GM12878 (cell line): Measurements from ENCODE around the gene CHRND. TPM values are rescaled to one million over a fixed set of nuclear protein-coding genes. Genes with fewer than 3 reads are reported as not detected.

ENCODE experiments used
- ATAC-seq: fragments of 200-7000 bp; cut with Tn5 transposase; 3 replicates; pipeline ENCODE4 v1.9.1; 2020; ENCODE audit warnings: mild to moderate bottlenecking, moderate library complexity
- BruUV-seq: library from RNA; stranded (reverse); fragments of 400-500 nt; replicated peaks from 2 replicates; lab custom pipeline; 2021; lab: Mats Ljungman, UMichigan
- CTCF ChIA-PET: fragments of 300-600 bp; sonication (Branson Sonifier 250); formaldehyde crosslinking; extraction: SDS; loops from one replicate; lab custom pipeline; 2021; ENCODE audit warnings: inconsistent platforms; lab: Yijun Ruan, JAX
- POLR2A ChIA-PET: fragments of 350-600 bp; formaldehyde crosslinking; extraction: SDS; loops from one replicate; lab custom pipeline; 2021; ENCODE audit warnings: inconsistent platforms; lab: Charles Lee
- RAD21 ChIA-PET: fragments of 300-600 bp; sonication (Branson Sonifier 250); formaldehyde crosslinking; loops from one replicate; lab custom pipeline; 2023; ENCODE audit warnings: antibody characterized with exemption; ENCODE audit not compliant: unreplicated experiment; lab: Charles Lee
- SMC1A ChIA-PET: fragments of 300-600 bp; sonication (Branson Sonifier 250); formaldehyde crosslinking; loops from one replicate; lab custom pipeline; 2023; ENCODE audit not compliant: unreplicated experiment, uncharacterized antibody; lab: Charles Lee
- DNase-seq: peaks from one replicate; pipeline ENCODE4 v3.0.0-alpha.2; 2011; ENCODE audit warnings: low read depth, low spot score
- FAIRE-seq: peaks from 3 replicates; lab custom pipeline; 2011; peaks lifted over from hg19 to GRCh38; lab: Jason Lieb, UNC
- H2AFZ ChIP-seq: 2 replicates; pipeline ENCODE4 v1.6.0; 2011; ENCODE audit warnings: low read depth, low read length, control low read depth; ENCODE audit not compliant: control insufficient read depth
- H3K27ac ChIP-seq: 2 replicates; pipeline ENCODE4 v1.5.1; 2011; ENCODE audit warnings: control low read depth; ENCODE audit not compliant: control insufficient read depth, insufficient read depth
- H3K27me3 ChIP-seq, 2 experiments: replicated peaks in 1 of 2; 2 replicates each; pipeline versions ENCODE4 v1.6.0 to v1.6.1; 2011; ENCODE audit warnings: low read length in 1 of 2; ENCODE audit not compliant: control insufficient read depth in 2 of 2, insufficient read depth in 2 of 2
- H3K36me3 ChIP-seq, 2 experiments: 2 replicates each; pipeline ENCODE4 v1.5.1; 2011; ENCODE audit warnings: low read length in 1 of 2; ENCODE audit not compliant: control insufficient read depth in 2 of 2, insufficient read depth in 2 of 2
- H3K4me1 ChIP-seq: 2 replicates; pipeline ENCODE4 v1.6.1; 2011; ENCODE audit warnings: mild to moderate bottlenecking, low read length, moderate library complexity, mixed read lengths; ENCODE audit not compliant: control insufficient read depth, insufficient read depth
- H3K4me2 ChIP-seq: 2 replicates; pipeline ENCODE4 v1.6.0; 2011; ENCODE audit warnings: control low read depth; ENCODE audit not compliant: control insufficient read depth, insufficient read depth
- H3K4me3 ChIP-seq: fragments of 200-600 bp; sonication (generic); 2 replicates; pipeline ENCODE4 v1.5.1; 2016
- H3K79me2 ChIP-seq: 2 replicates; pipeline ENCODE4 v1.6.0; 2011; ENCODE audit warnings: low read length; ENCODE audit not compliant: control insufficient read depth, insufficient read depth
- H3K9ac ChIP-seq: 2 replicates; pipeline ENCODE4 v1.8.0; 2011; ENCODE audit warnings: low read length, control low read depth, mixed read lengths; ENCODE audit not compliant: control insufficient read depth, insufficient read depth
- H3K9me3 ChIP-seq: replicated peaks from 3 replicates; pipeline ENCODE4 v1.5.1; 2011; ENCODE audit warnings: mild to moderate bottlenecking, low read length; ENCODE audit not compliant: control insufficient read depth, insufficient read depth
- H4K20me1 ChIP-seq: 2 replicates; pipeline ENCODE4 v1.6.0; 2011; ENCODE audit not compliant: control insufficient read depth, insufficient read depth
- E2F4 ChIP-seq: IDR thresholded peaks from 2 replicates; pipeline ENCODE4 v1.6.1; 2012; ENCODE audit warnings: low read depth, low read length, improper control_type of control experiment
- E2F8 ChIP-seq: fragments of 450-650 bp; IDR thresholded peaks from 2 replicates; pipeline ENCODE4 v1.6.1; 2018; ENCODE audit warnings: mild to moderate bottlenecking, low read depth, moderate library complexity; ENCODE audit not compliant: partially characterized antibody
- EGR1 ChIP-seq, 2 experiments: IDR thresholded peaks; 1 replicate in 1 of 2; 2 replicates in 1 of 2; pipeline ENCODE4 v1.6.1; 2011 to 2012; ENCODE audit warnings: low read depth in 2 of 2, low read length in 2 of 2, borderline replicate concordance in 1 of 2, mild to moderate bottlenecking in 1 of 2, moderate library complexity in 1 of 2
- ESRRA ChIP-seq: IDR thresholded peaks from 2 replicates; pipeline ENCODE4 v1.6.1; 2012; ENCODE audit warnings: mild to moderate bottlenecking, low read length, improper control_type of control experiment
- GATAD2B ChIP-seq: fragments of 450-650 bp; conservative IDR thresholded peaks from 2 replicates; pipeline ENCODE4 v1.6.1; 2017; ENCODE audit warnings: low read depth, mild to moderate bottlenecking, moderate library complexity
- HDAC6 ChIP-seq: fragments of 200-600 bp; sonication (generic); IDR thresholded peaks from one replicate; pipeline ENCODE4 v1.8.0; 2017; ENCODE audit warnings: antibody characterized with exemption; ENCODE audit not compliant: unreplicated experiment
- LARP7 ChIP-seq: fragments of 450-650 bp; IDR thresholded peaks from 2 replicates; pipeline ENCODE4 v1.6.1; 2017; ENCODE audit warnings: mild to moderate bottlenecking
- TBL1XR1 ChIP-seq: IDR thresholded peaks from 2 replicates; pipeline ENCODE4 v1.6.1; 2012; ENCODE audit warnings: low read depth, low read length, improper control_type of control experiment
- WGBS: methylation state at CpG from one replicate; pipeline ENCODE4 v1.1.6; 2016; ENCODE audit warnings: low lambda C conversion rate; ENCODE audit not compliant: insufficient replicate concordance, insufficient coverage; ENCODE audit errors: missing lambda C conversion rate; 5-methylcytosine and 5-hydroxymethylcytosine counted together
- in situ Hi-C: fragments of 300-500 bp; cut with MboI; formaldehyde crosslinking; loops from 9 replicates; pipeline ENCODE4 v1.14.3; 2018; ENCODE audit warnings: mixed read lengths
- intact Hi-C: fragments of 100-400 bp; cut with micrococcal nuclease; formaldehyde crosslinking; loops from one replicate; pipeline ENCODE4 v1.14.2; 2022; ENCODE audit not compliant: unreplicated experiment
- polyA plus RNA-seq, 11 experiments: library from polyadenylated mRNA; depleted of rRNA in 4 of 11; unstranded in 6 of 11; stranded (reverse) in 5 of 11; fragments of >200 nt; fragmentation: Nextera tagmentation in 4 of 11; fragmentation: Illumina TruSeq in 1 of 11; extraction: Ambion mirVana in 4 of 11; extraction: Trizol in 1 of 11; gene quantifications; 1 replicate in 1 of 11; 2 replicates in 10 of 11; pipeline versions ENCODE4 v1.2.1 to v1.2.3, GENCODE V29; 2011 to 2016; ENCODE audit warnings: inconsistent platforms in 2 of 11, missing spikeins in 2 of 11, low read depth in 1 of 11
- total RNA-seq, 4 experiments: library from RNA; depleted of rRNA in 3 of 4; stranded (reverse); fragments of >200 nt in 3 of 4; fragmentation: Illumina TruSeq in 1 of 4; extraction: Trizol in 1 of 4; gene quantifications; 2 replicates each; pipeline versions ENCODE4 v1.2.1 to v1.2.3, GENCODE V29; 2013 to 2021
- TF ChIP-seq, protein P1 (sequence below): fragments of 450-650 bp; IDR thresholded peaks from 2 replicates; pipeline ENCODE4 v1.6.1; 2017; ENCODE audit warnings: mild to moderate bottlenecking, low read depth, inconsistent platforms; ENCODE audit not compliant: poor library complexity, severe bottlenecking
- TF ChIP-seq, protein P2 (sequence below): fragments of 450-650 bp; formaldehyde crosslinking; IDR thresholded peaks from 2 replicates; pipeline ENCODE4 v1.5.0; 2022; ENCODE audit warnings: mild to moderate bottlenecking, missing genetic modification characterization

CHRND gene
- total and polyA plus RNA-seq, 10 of the 15 experiments (the other 5 are each of a cell fraction or from before 2014, with no cell fraction given) = not detected

DNA sequence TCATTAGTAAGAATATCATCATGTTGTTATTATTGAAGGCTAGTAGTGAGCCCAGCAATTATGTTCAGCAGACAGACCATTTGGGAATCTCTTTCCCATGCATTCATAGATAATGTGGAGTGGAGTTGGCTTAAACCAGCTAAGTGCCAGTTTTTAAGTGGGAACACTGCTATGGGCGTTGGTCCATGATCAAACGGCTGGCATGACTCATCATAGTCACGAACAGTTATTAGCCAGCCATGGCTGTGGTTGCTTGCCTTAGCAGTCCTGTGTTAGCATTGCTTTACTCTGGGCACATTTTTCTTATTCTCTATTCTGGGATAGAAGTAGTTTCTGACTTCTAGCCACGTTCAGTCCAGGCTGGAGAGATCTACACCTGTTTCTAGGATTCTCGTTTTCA lies 42.2 kb downstream of the CHRND start (continued):
- TF ChIP-seq E2F8 = no peak

GRCh38 chr2:232569541-232569940 lies 43.6 kb downstream of the CHRND start:
- Histone ChIP-seq H3K27me3 (no peaks in the 10 kb centered on the region), H3K4me3 (no peak overlapping the region), H3K36me3 (peaks cover 15 to 42% of the 10 kb centered on the region in 2 experiments), H3K9me3 (no peaks in the 10 kb centered on the region), H2AFZ (no peak overlapping the region), H3K9ac (no peak overlapping the region), H3K27ac (no peak overlapping the region), H3K4me2 (no peak overlapping the region), H3K79me2 (no peaks in the 10 kb centered on the region), H4K20me1 (no peaks in the 10 kb centered on the region), H3K4me1 (no peaks in the 10 kb centered on the region)
- ChIA-PET POLR2A (interaction anchor here (1.1 kb wide), 1 partner anchor 21 kb away, joined by 3 read pairs; no protein-coding TSS in a partner anchor), CTCF (no interaction called here), SMC1A (no interaction called here), RAD21 (no interaction called here)
- intact Hi-C loops = no loop called here
- BruUV-seq = no TSS peak
- no peak for ATAC-seq
- 95% methylated on average over 9 of the region's 9 CpGs for whole genome bisulfite sequencing
- FAIRE-seq = no peak
- no peak for DNase-seq
- in situ Hi-C loops = no loop called here
- TF ChIP-seq EGR1 (IDR thresholded peaks at IDR 0.05; ENCODE audit: borderline replicate concordance in 1 of 2, low read depth in 2 of 2, low read length in 2 of 2) = no peak
- TF ChIP-seq, protein P1, sequence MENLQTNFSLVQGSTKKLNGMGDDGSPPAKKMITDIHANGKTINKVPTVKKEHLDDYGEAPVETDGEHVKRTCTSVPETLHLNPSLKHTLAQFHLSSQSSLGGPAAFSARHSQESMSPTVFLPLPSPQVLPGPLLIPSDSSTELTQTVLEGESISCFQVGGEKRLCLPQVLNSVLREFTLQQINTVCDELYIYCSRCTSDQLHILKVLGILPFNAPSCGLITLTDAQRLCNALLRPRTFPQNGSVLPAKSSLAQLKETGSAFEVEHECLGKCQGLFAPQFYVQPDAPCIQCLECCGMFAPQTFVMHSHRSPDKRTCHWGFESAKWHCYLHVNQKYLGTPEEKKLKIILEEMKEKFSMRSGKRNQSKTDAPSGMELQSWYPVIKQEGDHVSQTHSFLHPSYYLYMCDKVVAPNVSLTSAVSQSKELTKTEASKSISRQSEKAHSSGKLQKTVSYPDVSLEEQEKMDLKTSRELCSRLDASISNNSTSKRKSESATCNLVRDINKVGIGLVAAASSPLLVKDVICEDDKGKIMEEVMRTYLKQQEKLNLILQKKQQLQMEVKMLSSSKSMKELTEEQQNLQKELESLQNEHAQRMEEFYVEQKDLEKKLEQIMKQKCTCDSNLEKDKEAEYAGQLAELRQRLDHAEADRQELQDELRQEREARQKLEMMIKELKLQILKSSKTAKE = no peak
- no peak for TF ChIP-seq HDAC6
- TF ChIP-seq ESRRA = no peak
- no peak for TF ChIP-seq GATAD2B
- no peak for TF ChIP-seq LARP7
- TF ChIP-seq, protein P2, sequence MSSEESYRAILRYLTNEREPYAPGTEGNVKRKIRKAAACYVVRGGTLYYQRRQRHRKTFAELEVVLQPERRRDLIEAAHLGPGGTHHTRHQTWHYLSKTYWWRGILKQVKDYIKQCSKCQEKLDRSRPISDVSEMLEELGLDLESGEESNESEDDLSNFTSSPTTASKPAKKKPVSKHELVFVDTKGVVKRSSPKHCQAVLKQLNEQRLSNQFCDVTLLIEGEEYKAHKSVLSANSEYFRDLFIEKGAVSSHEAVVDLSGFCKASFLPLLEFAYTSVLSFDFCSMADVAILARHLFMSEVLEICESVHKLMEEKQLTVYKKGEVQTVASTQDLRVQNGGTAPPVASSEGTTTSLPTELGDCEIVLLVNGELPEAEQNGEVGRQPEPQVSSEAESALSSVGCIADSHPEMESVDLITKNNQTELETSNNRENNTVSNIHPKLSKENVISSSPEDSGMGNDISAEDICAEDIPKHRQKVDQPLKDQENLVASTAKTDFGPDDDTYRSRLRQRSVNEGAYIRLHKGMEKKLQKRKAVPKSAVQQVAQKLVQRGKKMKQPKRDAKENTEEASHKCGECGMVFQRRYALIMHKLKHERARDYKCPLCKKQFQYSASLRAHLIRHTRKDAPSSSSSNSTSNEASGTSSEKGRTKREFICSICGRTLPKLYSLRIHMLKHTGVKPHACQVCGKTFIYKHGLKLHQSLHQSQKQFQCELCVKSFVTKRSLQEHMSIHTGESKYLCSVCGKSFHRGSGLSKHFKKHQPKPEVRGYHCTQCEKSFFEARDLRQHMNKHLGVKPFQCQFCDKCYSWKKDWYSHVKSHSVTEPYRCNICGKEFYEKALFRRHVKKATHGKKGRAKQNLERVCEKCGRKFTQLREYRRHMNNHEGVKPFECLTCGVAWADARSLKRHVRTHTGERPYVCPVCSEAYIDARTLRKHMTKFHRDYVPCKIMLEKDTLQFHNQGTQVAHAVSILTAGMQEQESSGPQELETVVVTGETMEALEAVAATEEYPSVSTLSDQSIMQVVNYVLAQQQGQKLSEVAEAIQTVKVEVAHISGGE = no peak
- no peak for TF ChIP-seq TBL1XR1
- no peak for TF ChIP-seq E2F4
